GM12872 (cell line): ENCODE results near the gene UBAC2.

Experiments
- CTCF ChIP-seq: IDR thresholded peaks from 3 replicates; pipeline ENCODE4 v1.5.1; 2011; ENCODE audit warnings: low read depth, mild to moderate bottlenecking, low read length, moderate library complexity; ENCODE audit not compliant: insufficient read depth

The UBAC2 gene

GRCh38 chr13:99334221-99334620, 133.6 kb downstream of the UBAC2 start:
- no peak for TF ChIP-seq CTCF

- no peak for TF ChIP-seq CTCF
These were observed 134.4 kb downstream of the UBAC2 start for GRCh38 chr13:99335087-99335486.

- no peak for TF ChIP-seq CTCF
These were observed 134.9 kb downstream of the UBAC2 start for GRCh38 chr13:99335603-99336002.

- no peak for TF ChIP-seq CTCF
These were observed 138.6 kb downstream of the UBAC2 start for GRCh38 chr13:99339230-99339721.

- TF ChIP-seq CTCF: no peak
These were observed 139.2 kb downstream of the UBAC2 start for GRCh38 chr13:99339736-99340397.

GRCh38 chr13:99340638-99341037, 140.0 kb downstream of the UBAC2 start:
- TF ChIP-seq CTCF: no peak

- TF ChIP-seq CTCF: no peak
These were observed 141.5 kb downstream of the UBAC2 start for GRCh38 chr13:99341969-99342722.
